Measurements from ENCODE around the gene PLCH2.

Gene PLCH2

GRCh38 chr1:2522230-2522629, 46.1 kb downstream of the PLCH2 start:
- in situ Hi-C loops (cut with HindIII; ENCODE audit: low pct_ligation_motif_present, low sequenced_read_pairs) = loop anchor here (25.0 kb wide), 1 partner anchor 110 kb away; the partner anchor contains the start of gene PEX10
- no peak for TF ChIP-seq CTCF (IDR thresholded peaks at IDR 0.05; ENCODE audit: low read depth, low read length, missing control alignments)

DNA sequence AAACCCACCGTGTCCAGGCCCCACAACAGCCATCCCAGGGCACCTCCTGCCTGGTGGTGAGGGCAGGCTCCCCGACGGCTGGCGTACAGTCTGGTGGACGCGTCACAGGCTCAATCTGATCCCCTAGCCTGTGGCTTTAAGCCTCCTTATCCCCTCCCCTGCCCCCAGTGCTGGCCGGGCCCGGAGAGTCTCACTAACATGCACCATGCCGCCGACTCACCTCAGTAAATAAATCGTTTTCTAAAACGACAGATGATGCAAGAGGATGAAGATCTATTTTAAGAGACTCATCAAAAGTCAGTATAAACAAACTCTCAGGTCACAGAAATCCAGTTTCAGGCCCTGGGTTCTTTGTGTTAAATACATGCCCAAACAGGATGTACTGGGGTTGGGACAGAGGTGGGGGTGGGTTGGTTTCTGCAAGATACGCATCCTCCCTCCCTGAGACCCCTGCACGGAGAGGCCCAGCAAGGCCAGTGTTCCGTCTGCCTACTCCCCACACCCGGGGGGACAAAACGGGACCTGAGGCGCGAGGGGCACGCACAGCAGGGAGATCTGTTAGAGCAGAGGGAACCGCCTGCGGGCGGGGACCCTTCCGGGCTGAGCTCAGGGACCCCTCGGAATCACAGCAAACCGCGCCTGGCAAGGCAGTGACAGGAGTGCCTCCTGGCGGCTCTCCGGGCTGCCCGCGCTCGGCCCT, 47.3 kb downstream of the PLCH2 start:
- H3K27ac ChIP-seq = no peak overlapping the region
- peak; percentile 41 for TF ChIP-seq CTCF (IDR thresholded peaks at IDR 0.05; ENCODE audit: low read depth, low read length, missing control alignments)
- H3K27me3 ChIP-seq (replicated peaks) = no peaks in the 10 kb centered on the region
- DNase-seq = no peak
- peaks cover 21% of the 10 kb centered on the region for H3K36me3 ChIP-seq (replicated peaks)
- in situ Hi-C loops (cut with HindIII; ENCODE audit: low pct_ligation_motif_present, low sequenced_read_pairs) = loop anchor here (25.0 kb wide), 1 partner anchor 111 kb away; the partner anchor contains the start of gene PEX10
- no peak overlapping the region for H3K4me3 ChIP-seq (ENCODE audit: low read depth, low read length)

More at GRCh38 chr1:2522230-2522629, 46.1 kb downstream of the PLCH2 start:
- H3K4me3 ChIP-seq (ENCODE audit: low read depth, low read length) = no peak overlapping the region
- DNase-seq = no peak
- H3K36me3 ChIP-seq (replicated peaks) = peaks cover 32% of the 10 kb centered on the region
- H3K27ac ChIP-seq = no peak overlapping the region
- no peaks in the 10 kb centered on the region for H3K27me3 ChIP-seq (replicated peaks)

GRCh38 chr1:2523891-2524609, 48.0 kb downstream of the PLCH2 start:
- no peak for DNase-seq
- H3K27ac ChIP-seq = no peak overlapping the region
- TF ChIP-seq CTCF (IDR thresholded peaks at IDR 0.05; ENCODE audit: low read depth, low read length, missing control alignments) = no peak
- no peak overlapping the region for H3K4me3 ChIP-seq (ENCODE audit: low read depth, low read length)
- H3K27me3 ChIP-seq (replicated peaks) = no peaks in the 10 kb centered on the region
- H3K36me3 ChIP-seq (replicated peaks) = peaks cover 15% of the 10 kb centered on the region
- in situ Hi-C loops (cut with HindIII; ENCODE audit: low pct_ligation_motif_present, low sequenced_read_pairs) = loop anchor here (25.0 kb wide), 1 partner anchor 112 kb away; the partner anchor contains the start of gene PEX10

DNA sequence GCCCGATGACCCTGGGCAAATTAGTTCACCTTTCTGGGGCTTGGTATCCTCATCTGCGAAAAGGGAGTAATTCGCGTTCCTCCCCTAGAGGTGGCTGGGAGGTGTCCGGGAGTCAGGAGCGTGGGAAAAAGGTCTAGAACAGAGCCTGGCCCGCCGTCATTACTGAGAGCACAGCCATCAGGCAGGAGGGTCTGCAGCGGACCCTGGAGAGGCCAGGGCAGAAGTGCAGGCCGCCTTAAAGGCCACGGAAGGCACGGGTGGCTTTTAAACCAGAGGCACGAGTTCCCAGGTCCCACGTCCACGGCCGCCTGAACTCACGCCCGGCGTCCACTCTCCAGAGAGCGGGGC, 49.5 kb downstream of the PLCH2 start:
- no peak for DNase-seq
- TF ChIP-seq CTCF (IDR thresholded peaks at IDR 0.05; ENCODE audit: low read depth, low read length, missing control alignments) = no peak
- Histone ChIP-seq H3K36me3 (replicated peaks) (peaks cover 6% of the 10 kb centered on the region), H3K4me3 (ENCODE audit: low read depth, low read length) (peak overlapping the region; percentile 85), H3K27me3 (replicated peaks) (peaks cover 6% of the 10 kb centered on the region), H3K27ac (peak overlapping the region; percentile 52)
- in situ Hi-C loops (cut with HindIII; ENCODE audit: low pct_ligation_motif_present, low sequenced_read_pairs) = no loop called here

- Histone ChIP-seq H3K27ac (peak within 1 kb of the TSS; percentile 55), H3K27me3 (replicated peaks) (peaks cover 12% of the 10 kb centered on the region), H3K36me3 (replicated peaks) (peaks cover 2% of the 10 kb centered on the region), H3K4me3 (ENCODE audit: low read depth, low read length) (peak within 1 kb of the TSS; percentile 85)
- TF ChIP-seq CTCF (IDR thresholded peaks at IDR 0.05; ENCODE audit: low read depth, low read length, missing control alignments) = no peak
- in situ Hi-C loops (cut with HindIII; ENCODE audit: low pct_ligation_motif_present, low sequenced_read_pairs) = no loop called here
- DNase-seq = peak; percentile 89
These were observed 50.1 kb downstream of the PLCH2 start, which contains the start of gene PANK4 for GRCh38 chr1:2525920-2526823. Gene PANK4, minus strand, starts transcription at chr1:2526596. Its CDS starts 9 bp downstream, at chr1:2526587.
